Measurements from ENCODE around the gene MACROD1. TPM values are rescaled to one million over a fixed set of nuclear protein-coding genes. Genes with fewer than 3 reads are reported as not detected.
"Not testable (repeated sequence)": the region's sequence is repeated elsewhere in the genome, so short reads cannot be mapped to it uniquely, and the experiment has no call there.

The MACROD1 gene
- total RNA-seq, 1 donor from 2014 or later, result 20.6 TPM

GRCh38 chr11:64164392-64165312, 1.3 kb downstream of the MACROD1 start:
- no peak for TF ChIP-seq CTCF (IDR thresholded peaks at IDR 0.05)
- H3K9me3 Mint-ChIP-seq (ENCODE audit: low read depth), result no peaks in the 10 kb centered on the region

GRCh38 chr11:64163951-64164350, 2.0 kb downstream of the MACROD1 start:
- H3K4me1 Mint-ChIP-seq (ENCODE audit: low read depth), result peaks cover 15% of the 10 kb centered on the region
- no peak for DNase-seq (ENCODE audit: low spot score)
- no peak overlapping the region for H3K27ac Mint-ChIP-seq (ENCODE audit: unreplicated experiment)
- no peaks in the 10 kb centered on the region for H3K27me3 Mint-ChIP-seq (ENCODE audit: low read depth)
- H3K4me3 Mint-ChIP-seq (ENCODE audit: unreplicated experiment), result no peak overlapping the region
- no peak for TF ChIP-seq CTCF (IDR thresholded peaks at IDR 0.05)
- H3K36me3 Mint-ChIP-seq (ENCODE audit: low read depth), result no peaks in the 10 kb centered on the region
- H3K9me3 Mint-ChIP-seq (ENCODE audit: low read depth), result no peaks in the 10 kb centered on the region

More at GRCh38 chr11:64164392-64165312, 1.3 kb downstream of the MACROD1 start:
- Mint-ChIP-seq H3K4me3 (ENCODE audit: unreplicated experiment) (peak overlapping the region; percentile 84), H3K36me3 (ENCODE audit: low read depth) (no peaks in the 10 kb centered on the region), H3K27ac (ENCODE audit: unreplicated experiment) (no peak overlapping the region), H3K27me3 (ENCODE audit: low read depth) (no peaks in the 10 kb centered on the region), H3K4me1 (ENCODE audit: low read depth) (peaks cover 15% of the 10 kb centered on the region)
- DNase-seq (ENCODE audit: low spot score), result no peak

GRCh38 chr11:64162769-64163168, 3.1 kb downstream of the MACROD1 start:
- peaks cover 15% of the 10 kb centered on the region for H3K4me1 Mint-ChIP-seq (ENCODE audit: low read depth)
- not testable (repeated sequence) for H3K4me3 Mint-ChIP-seq (ENCODE audit: unreplicated experiment); H3K27ac Mint-ChIP-seq (ENCODE audit: unreplicated experiment); H3K9me3 Mint-ChIP-seq (ENCODE audit: low read depth); DNase-seq (ENCODE audit: low spot score); H3K36me3 Mint-ChIP-seq (ENCODE audit: low read depth); H3K27me3 Mint-ChIP-seq (ENCODE audit: low read depth)

- no peak overlapping the region for H3K4me3 Mint-ChIP-seq (ENCODE audit: unreplicated experiment)
- peaks cover 10% of the 10 kb centered on the region for H3K4me1 Mint-ChIP-seq (ENCODE audit: low read depth)
- no peak for TF ChIP-seq CTCF (IDR thresholded peaks at IDR 0.05)
- no peak for DNase-seq (ENCODE audit: low spot score)
- no peaks in the 10 kb centered on the region for H3K9me3 Mint-ChIP-seq (ENCODE audit: low read depth)
- no peak overlapping the region for H3K27ac Mint-ChIP-seq (ENCODE audit: unreplicated experiment)
- no peaks in the 10 kb centered on the region for H3K27me3 Mint-ChIP-seq (ENCODE audit: low read depth)
- no peaks in the 10 kb centered on the region for H3K36me3 Mint-ChIP-seq (ENCODE audit: low read depth)
Measured at GRCh38 chr11:64161037-64161436, 4.9 kb downstream of the MACROD1 start.

GRCh38 chr11:64157631-64158394, 8.1 kb downstream of the MACROD1 start:
- Mint-ChIP-seq H3K9me3 (ENCODE audit: low read depth) (no peaks in the 10 kb centered on the region), H3K4me1 (ENCODE audit: low read depth) (no peaks in the 10 kb centered on the region), H3K27ac (ENCODE audit: unreplicated experiment) (no peak overlapping the region), H3K27me3 (ENCODE audit: low read depth) (peaks cover 7% of the 10 kb centered on the region), H3K36me3 (ENCODE audit: low read depth) (no peaks in the 10 kb centered on the region), H3K4me3 (ENCODE audit: unreplicated experiment) (no peak overlapping the region)
- DNase-seq (ENCODE audit: low spot score), result no peak
- no peak for TF ChIP-seq CTCF (IDR thresholded peaks at IDR 0.05)

Data from chondrocyte (in vitro differentiated cells).